22Rv1 (cell line): ENCODE results near the gene MB21D2.

ENCODE experiments used
- CTCF ChIP-seq: fragments of 450-650 bp; IDR thresholded peaks from 2 replicates; pipeline ENCODE4 v1.5.1; 2017; ENCODE audit warnings: mild to moderate bottlenecking
- ZFX ChIP-seq: fragments of 450-650 bp; IDR thresholded peaks from 2 replicates; pipeline ENCODE4 v1.6.1; 2017; ENCODE audit warnings: antibody characterized with exemption, borderline replicate concordance

- TF ChIP-seq CTCF (no peak), ZFX (no peak)
These were observed 576 bp upstream of the MB21D2 start for GRCh38 chr3:192918275-192918588.
